ENCODE data around the gene FAM110C. TPM values are rescaled to one million over a fixed set of nuclear protein-coding genes. Genes with fewer than 3 reads are reported as not detected.
"Not testable (repeated sequence)": the region's sequence is repeated elsewhere in the genome, so short reads cannot be mapped to it uniquely, and the experiment has no call there.

Gene FAM110C
- total and polyA plus RNA-seq, 2 experiments from 2014 or later: 6.6 to 10.2 TPM

DNA sequence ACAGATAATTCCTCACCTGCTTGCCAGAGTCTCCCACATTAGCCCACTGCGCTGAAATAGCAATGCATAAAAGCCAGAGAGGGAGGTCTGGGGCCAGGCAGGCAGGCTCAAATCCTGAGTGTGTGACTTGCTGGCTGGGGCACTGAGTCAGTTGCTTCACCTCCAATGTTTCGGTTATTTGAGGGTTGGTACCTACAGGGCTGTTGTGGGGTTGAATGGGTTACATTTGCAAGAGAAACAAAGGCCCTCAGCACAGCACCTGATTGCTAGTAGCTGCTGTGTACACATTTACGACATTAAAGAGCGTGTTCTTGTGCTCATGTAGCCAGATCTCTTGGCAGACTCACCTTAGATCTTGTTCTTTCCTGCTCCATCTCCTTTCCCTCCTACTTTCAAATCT lies 34.1 kb upstream of the FAM110C start:
- Histone ChIP-seq H3K79me2 (no peaks in the 10 kb centered on the region), H3K27ac (no peak overlapping the region), H4K20me1 (ENCODE audit: insufficient read depth, poor library complexity, severe bottlenecking) (no peaks in the 10 kb centered on the region), H3K36me3 (replicated peaks; ENCODE audit: insufficient read depth, low read depth) (no peaks in the 10 kb centered on the region), H3K4me3 (no peak overlapping the region), H3K27me3 (no peaks in the 10 kb centered on the region), H2AFZ (no peak overlapping the region), H3K9me2 (replicated peaks; ENCODE audit: insufficient read depth) (no peaks in the 10 kb centered on the region), H3K9me3 (ENCODE audit: low read depth) (no peaks in the 10 kb centered on the region), H3K4me2 (no peak overlapping the region), H3K4me1 (ENCODE audit: insufficient read depth) (no peaks in the 10 kb centered on the region)
- TF ChIP-seq EZH2 (IDR thresholded peaks at IDR 0.05; ENCODE audit: borderline replicate concordance): no peak
- TF ChIP-seq, protein P1, sequence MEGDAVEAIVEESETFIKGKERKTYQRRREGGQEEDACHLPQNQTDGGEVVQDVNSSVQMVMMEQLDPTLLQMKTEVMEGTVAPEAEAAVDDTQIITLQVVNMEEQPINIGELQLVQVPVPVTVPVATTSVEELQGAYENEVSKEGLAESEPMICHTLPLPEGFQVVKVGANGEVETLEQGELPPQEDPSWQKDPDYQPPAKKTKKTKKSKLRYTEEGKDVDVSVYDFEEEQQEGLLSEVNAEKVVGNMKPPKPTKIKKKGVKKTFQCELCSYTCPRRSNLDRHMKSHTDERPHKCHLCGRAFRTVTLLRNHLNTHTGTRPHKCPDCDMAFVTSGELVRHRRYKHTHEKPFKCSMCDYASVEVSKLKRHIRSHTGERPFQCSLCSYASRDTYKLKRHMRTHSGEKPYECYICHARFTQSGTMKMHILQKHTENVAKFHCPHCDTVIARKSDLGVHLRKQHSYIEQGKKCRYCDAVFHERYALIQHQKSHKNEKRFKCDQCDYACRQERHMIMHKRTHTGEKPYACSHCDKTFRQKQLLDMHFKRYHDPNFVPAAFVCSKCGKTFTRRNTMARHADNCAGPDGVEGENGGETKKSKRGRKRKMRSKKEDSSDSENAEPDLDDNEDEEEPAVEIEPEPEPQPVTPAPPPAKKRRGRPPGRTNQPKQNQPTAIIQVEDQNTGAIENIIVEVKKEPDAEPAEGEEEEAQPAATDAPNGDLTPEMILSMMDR (IDR thresholded peaks at IDR 0.05; ENCODE audit: poor library complexity): no peak
- TF ChIP-seq EZH2phosphoT487 (IDR thresholded peaks at IDR 0.05; ENCODE audit: low read depth, severe bottlenecking, unreplicated experiment): no peak
- 58% methylated on average over 4 of the region's 4 CpGs for WGBS (ENCODE audit: low lambda C conversion rate, missing lambda C conversion rate)
- DNase-seq (ENCODE audit: low spot score): no peak

DNA sequence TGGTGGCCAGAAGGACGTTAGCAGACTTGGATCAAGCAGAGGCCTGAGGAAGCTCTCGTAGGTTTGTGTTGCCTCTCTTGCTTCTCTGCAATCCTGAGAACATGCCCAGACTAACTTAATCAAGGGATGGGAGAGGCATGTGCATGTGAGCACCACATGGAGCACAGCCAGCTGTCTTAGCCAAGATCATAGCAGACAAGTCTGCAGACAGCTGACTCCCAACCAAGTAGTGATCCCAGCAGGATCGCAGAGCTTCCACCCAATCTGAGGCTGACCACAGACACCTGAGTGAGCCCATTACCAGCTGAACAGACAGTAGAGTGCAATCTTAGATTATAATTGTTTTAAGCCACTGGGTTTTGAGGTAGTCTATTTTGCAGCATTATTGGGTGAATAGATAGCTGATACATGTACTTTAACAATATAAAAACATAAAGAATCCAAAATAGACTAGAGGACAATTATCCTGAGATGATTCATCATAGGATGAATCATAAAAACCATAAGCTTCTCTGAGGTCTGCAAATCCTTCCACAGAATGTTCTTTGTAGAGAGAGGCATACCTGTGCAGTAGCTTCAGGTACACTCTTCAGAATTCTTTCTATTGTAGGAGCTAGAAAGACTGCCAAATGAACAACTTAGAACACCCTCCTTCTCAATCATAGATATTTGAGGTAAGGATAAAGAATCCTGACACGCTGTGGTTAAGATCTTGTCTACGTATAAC lies 25.2 kb upstream of the FAM110C start:
- no peak overlapping the region for H3K4me3 ChIP-seq
- H3K79me2 ChIP-seq: no peaks in the 10 kb centered on the region
- H3K27me3 ChIP-seq: no peaks in the 10 kb centered on the region
- WGBS (ENCODE audit: low lambda C conversion rate, missing lambda C conversion rate): 93% methylated on average over 5 of the region's 5 CpGs
- H3K27ac ChIP-seq: no peak overlapping the region
- H2AFZ ChIP-seq: no peak overlapping the region
- no peak for DNase-seq (ENCODE audit: low spot score)
- H3K4me1 ChIP-seq (ENCODE audit: insufficient read depth): no peaks in the 10 kb centered on the region
- H3K9me3 ChIP-seq (ENCODE audit: low read depth): no peaks in the 10 kb centered on the region
- TF ChIP-seq EZH2phosphoT487 (IDR thresholded peaks at IDR 0.05; ENCODE audit: low read depth, severe bottlenecking, unreplicated experiment): no peak
- TF ChIP-seq EZH2 (IDR thresholded peaks at IDR 0.05; ENCODE audit: borderline replicate concordance): no peak
- TF ChIP-seq, protein P1 (IDR thresholded peaks at IDR 0.05; ENCODE audit: poor library complexity): no peak
- H3K9me2 ChIP-seq (replicated peaks; ENCODE audit: insufficient read depth): no peaks in the 10 kb centered on the region
- H3K4me2 ChIP-seq: no peak overlapping the region
- no peaks in the 10 kb centered on the region for H4K20me1 ChIP-seq (ENCODE audit: insufficient read depth, poor library complexity, severe bottlenecking)
- H3K36me3 ChIP-seq (replicated peaks; ENCODE audit: insufficient read depth, low read depth): no peaks in the 10 kb centered on the region

DNA sequence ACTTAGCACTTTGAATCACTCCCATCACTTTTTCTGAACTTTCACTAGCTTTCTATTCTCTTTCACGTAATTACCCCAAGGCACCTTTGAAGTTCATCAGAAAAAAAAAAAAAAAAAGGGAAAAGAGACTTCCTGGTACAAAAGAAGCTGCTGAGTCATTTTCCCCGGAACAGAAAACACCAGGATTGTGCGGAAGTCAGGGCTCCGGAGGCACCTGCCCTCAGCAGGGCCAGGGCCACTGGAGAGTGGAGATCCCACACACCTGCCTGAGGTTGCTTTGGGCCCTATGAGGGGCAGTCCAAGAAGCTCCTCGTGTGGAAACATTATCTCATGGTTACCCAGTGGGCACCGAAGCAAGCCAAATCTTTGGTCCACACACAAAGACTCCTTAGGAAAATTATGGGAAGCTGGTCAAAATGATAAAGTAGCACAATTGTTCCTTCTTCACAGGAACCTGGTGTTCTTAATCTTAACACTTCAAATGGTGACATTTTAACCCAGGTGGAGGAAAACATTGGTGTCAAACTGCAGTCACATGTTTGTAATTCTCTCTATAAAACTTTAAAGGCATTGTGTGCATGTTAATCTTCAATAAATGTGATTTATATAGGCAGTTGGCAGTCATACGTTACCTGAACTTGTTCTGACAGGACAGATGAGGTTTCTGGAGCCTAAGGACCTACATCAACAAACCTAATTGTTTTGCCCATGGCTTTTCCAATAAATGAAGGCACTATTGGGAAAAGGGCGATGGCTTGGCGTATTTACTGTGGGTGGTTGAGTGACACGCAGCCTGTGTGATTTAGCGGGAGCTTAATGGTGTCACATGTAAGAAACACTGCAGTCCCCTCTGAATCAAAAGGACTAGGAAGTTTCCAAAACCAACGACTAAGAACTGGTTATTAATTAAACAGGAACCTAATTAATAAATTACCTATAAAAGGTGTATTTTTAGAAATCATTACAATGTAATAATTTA lies 23.4 kb upstream of the FAM110C start:
- TF ChIP-seq, protein P1 (IDR thresholded peaks at IDR 0.05; ENCODE audit: poor library complexity): no peak
- TF ChIP-seq EZH2 (IDR thresholded peaks at IDR 0.05; ENCODE audit: borderline replicate concordance) (no peak), EZH2phosphoT487 (IDR thresholded peaks at IDR 0.05; ENCODE audit: low read depth, severe bottlenecking, unreplicated experiment) (no peak)
- Histone ChIP-seq H3K4me3 (no peak overlapping the region), H3K27me3 (no peaks in the 10 kb centered on the region), H3K9me2 (replicated peaks; ENCODE audit: insufficient read depth) (no peaks in the 10 kb centered on the region), H3K4me2 (no peak overlapping the region), H3K36me3 (replicated peaks; ENCODE audit: insufficient read depth, low read depth) (no peaks in the 10 kb centered on the region), H3K9me3 (ENCODE audit: low read depth) (no peaks in the 10 kb centered on the region), H3K79me2 (no peaks in the 10 kb centered on the region), H4K20me1 (ENCODE audit: insufficient read depth, poor library complexity, severe bottlenecking) (no peaks in the 10 kb centered on the region), H3K27ac (peak overlapping the region; percentile 70), H3K4me1 (ENCODE audit: insufficient read depth) (no peaks in the 10 kb centered on the region), H2AFZ (no peak overlapping the region)
- WGBS (ENCODE audit: low lambda C conversion rate, missing lambda C conversion rate): 71% methylated on average over 12 of the region's 12 CpGs
- peak; percentile 51 for DNase-seq (ENCODE audit: low spot score)

DNA sequence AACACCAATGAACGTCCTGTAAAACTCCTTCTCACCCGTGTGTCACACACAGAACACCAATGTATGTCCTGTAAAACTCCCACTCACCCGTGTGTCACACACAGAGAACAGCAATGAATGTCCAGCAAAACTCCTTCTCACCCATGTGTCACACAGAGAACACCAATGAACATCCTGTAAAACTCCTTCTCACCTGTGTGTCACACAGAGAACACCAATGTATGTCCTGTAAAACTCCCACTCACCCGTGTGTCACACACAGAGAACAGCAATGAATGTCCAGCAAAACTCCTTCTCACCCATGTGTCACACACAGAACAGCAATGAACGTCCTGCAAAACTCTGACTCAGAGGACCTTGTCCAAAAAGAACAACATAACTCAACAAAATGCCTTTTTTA lies 22.3 kb upstream of the FAM110C start:
- not testable (repeated sequence) for H3K27me3 ChIP-seq; H3K9me3 ChIP-seq (ENCODE audit: low read depth); H3K9me2 ChIP-seq (replicated peaks; ENCODE audit: insufficient read depth); H2AFZ ChIP-seq; H3K4me1 ChIP-seq (ENCODE audit: insufficient read depth); H3K36me3 ChIP-seq (replicated peaks; ENCODE audit: insufficient read depth, low read depth); H4K20me1 ChIP-seq (ENCODE audit: insufficient read depth, poor library complexity, severe bottlenecking); DNase-seq (ENCODE audit: low spot score); H3K4me3 ChIP-seq; H3K4me2 ChIP-seq; H3K79me2 ChIP-seq; H3K27ac ChIP-seq
- 83% methylated on average over 5 of the region's 5 CpGs for WGBS (ENCODE audit: low lambda C conversion rate, missing lambda C conversion rate)
